Caco-2 (cell line): ENCODE results near the gene PPA2. TPM values are rescaled to one million over a fixed set of nuclear protein-coding genes. Genes with fewer than 3 reads are reported as not detected.

Experiments
- BruUV-seq: library from RNA; stranded (reverse); fragments of 400-500 nt; replicated peaks from 2 replicates; lab custom pipeline; 2021; lab: Mats Ljungman, UMichigan
- CTCF ChIA-PET: fragments of 300-600 bp; sonication (Branson Sonifier 250); formaldehyde crosslinking; loops from one replicate; lab custom pipeline; 2022; ENCODE audit warnings: antibody characterized with exemption; lab: Charles Lee
- POLR2A ChIA-PET: fragments of 300-600 bp; sonication (Branson Sonifier 250); formaldehyde crosslinking; loops from one replicate; lab custom pipeline; 2022; ENCODE audit warnings: antibody characterized with exemption; lab: Charles Lee
- DNase-seq, 2 experiments: peaks; one replicate each; pipeline versions ENCODE4 v3.0.0 to v3.0.0-alpha.2; 2020 to 2022
- H3K27me3 ChIP-seq: replicated peaks from 2 replicates; pipeline ENCODE4 v1.6.0; 2011; ENCODE audit warnings: low read length; ENCODE audit not compliant: control insufficient read depth, insufficient read depth
- H3K36me3 ChIP-seq: 2 replicates; pipeline ENCODE4 v1.5.1; 2011; ENCODE audit warnings: low read length; ENCODE audit not compliant: control insufficient read depth, insufficient read depth
- H3K4me1 ChIP-seq: fragments of 250-450 bp; sonication (Bioruptor Pico); 2 replicates; pipeline ENCODE4 v1.5.1; 2020; ENCODE audit warnings: mild to moderate bottlenecking
- H3K4me3 ChIP-seq: 2 replicates; pipeline ENCODE4 v1.5.1; 2011; ENCODE audit warnings: low read depth, mild to moderate bottlenecking, control low read depth, low read length
- H3K9me3 ChIP-seq: fragments of 250-450 bp; sonication (Bioruptor Pico); 2 replicates; pipeline ENCODE4 v1.5.1; 2020; ENCODE audit warnings: mild to moderate bottlenecking, moderate library complexity
- H3K27ac Mint-ChIP-seq: one replicate; pipeline ENCODE4 v1.8.0; 2022; ENCODE audit warnings: mixed read lengths; ENCODE audit not compliant: unreplicated experiment
- H3K27me3 Mint-ChIP-seq: one replicate; pipeline ENCODE4 v1.8.0; 2022; ENCODE audit warnings: mixed read lengths; ENCODE audit not compliant: insufficient read depth, unreplicated experiment
- H3K36me3 Mint-ChIP-seq: one replicate; pipeline ENCODE4 v1.8.0; 2022; ENCODE audit warnings: mild to moderate bottlenecking, mixed read lengths; ENCODE audit not compliant: insufficient read depth, unreplicated experiment
- H3K4me1 Mint-ChIP-seq: one replicate; pipeline ENCODE4 v1.8.0; 2022; ENCODE audit warnings: low read depth, mixed read lengths; ENCODE audit not compliant: unreplicated experiment
- H3K4me3 Mint-ChIP-seq: one replicate; pipeline ENCODE4 v1.8.0; 2022; ENCODE audit warnings: mild to moderate bottlenecking, moderate library complexity, mixed read lengths; ENCODE audit not compliant: unreplicated experiment
- H3K9me3 Mint-ChIP-seq: one replicate; pipeline ENCODE4 v1.8.0; 2022; ENCODE audit warnings: mixed read lengths; ENCODE audit not compliant: unreplicated experiment
- CTCF ChIP-seq, 2 experiments: fragments of 200-600 bp in 1 of 2; IDR thresholded peaks; 1 replicate in 1 of 2; 2 replicates in 1 of 2; pipeline versions ENCODE4 v1.5.1 to v1.8.0; 2011 to 2022; ENCODE audit warnings: antibody characterized with exemption in 1 of 2, control low read depth in 1 of 2, inconsistent platforms in 1 of 2, low read depth in 1 of 2, low read length in 1 of 2, mild to moderate bottlenecking in 1 of 2, moderate library complexity in 1 of 2; ENCODE audit not compliant: insufficient read depth in 1 of 2, severe bottlenecking in 1 of 2, unreplicated experiment in 1 of 2
- intact Hi-C: fragments of 100-400 bp; cut with micrococcal nuclease; formaldehyde crosslinking; loops from one replicate; pipeline ENCODE4 v1.10.0; 2022; ENCODE audit not compliant: unreplicated experiment
- total RNA-seq: library from RNA; stranded (reverse); gene quantifications from 2 replicates; pipeline ENCODE4 v1.2.3, GENCODE V29; 2022

Gene PPA2
- total RNA-seq, 1 experiment from 2014 or later, result 85.4 TPM

GRCh38 chr4:105346869-105347268 is 127.0 kb downstream of the PPA2 start:
- Mint-ChIP-seq H3K27me3 (no peaks in the 10 kb centered on the region), H3K27ac (no peak overlapping the region), H3K4me3 (no peak overlapping the region), H3K4me1 (no peaks in the 10 kb centered on the region), H3K36me3 (no peaks in the 10 kb centered on the region), H3K9me3 (no peaks in the 10 kb centered on the region)
- no TSS peak for BruUV-seq
- DNase-seq, result no peak
- intact Hi-C loops, result no loop called here
- CTCF ChIA-PET, result no interaction called here
- Histone ChIP-seq H3K9me3 (no peaks in the 10 kb centered on the region), H3K36me3 (no peaks in the 10 kb centered on the region), H3K4me1 (no peaks in the 10 kb centered on the region), H3K4me3 (no peak overlapping the region), H3K27me3 (no peaks in the 10 kb centered on the region)
- TF ChIP-seq CTCF (IDR thresholded peaks at IDR 0.05; ENCODE audit: insufficient read depth in 1 of 2, low read depth in 1 of 2, low read length in 1 of 2, severe bottlenecking in 1 of 2, unreplicated experiment in 1 of 2), result no peak
- POLR2A ChIA-PET, result no interaction called here

GRCh38 chr4:105345838-105346237 is 128.0 kb downstream of the PPA2 start:
- H3K4me3 Mint-ChIP-seq, result no peak overlapping the region
- no peaks in the 10 kb centered on the region for H3K27me3 Mint-ChIP-seq
- Histone ChIP-seq H3K4me1 (no peaks in the 10 kb centered on the region), H3K27me3 (no peaks in the 10 kb centered on the region), H3K9me3 (no peaks in the 10 kb centered on the region), H3K36me3 (no peaks in the 10 kb centered on the region), H3K4me3 (no peak overlapping the region)
- H3K4me1 Mint-ChIP-seq, result no peaks in the 10 kb centered on the region
- no peak overlapping the region for H3K27ac Mint-ChIP-seq
- no peak for TF ChIP-seq CTCF (IDR thresholded peaks at IDR 0.05; ENCODE audit: insufficient read depth in 1 of 2, low read depth in 1 of 2, low read length in 1 of 2, severe bottlenecking in 1 of 2, unreplicated experiment in 1 of 2)
- intact Hi-C loops, result no loop called here
- no peaks in the 10 kb centered on the region for H3K9me3 Mint-ChIP-seq
- no peak for DNase-seq
- ChIA-PET CTCF (no interaction called here), POLR2A (no interaction called here)
- BruUV-seq, result no TSS peak
- no peaks in the 10 kb centered on the region for H3K36me3 Mint-ChIP-seq

GRCh38 chr4:105345358-105345757 is 128.5 kb downstream of the PPA2 start:
- H3K27me3 Mint-ChIP-seq, result no peaks in the 10 kb centered on the region

More at GRCh38 chr4:105345358-105345757, 128.5 kb downstream of the PPA2 start:
- Histone ChIP-seq H3K27me3 (no peaks in the 10 kb centered on the region), H3K4me1 (no peaks in the 10 kb centered on the region), H3K9me3 (no peaks in the 10 kb centered on the region), H3K36me3 (no peaks in the 10 kb centered on the region), H3K4me3 (no peak overlapping the region)
- TF ChIP-seq CTCF (IDR thresholded peaks at IDR 0.05; ENCODE audit: insufficient read depth in 1 of 2, low read depth in 1 of 2, low read length in 1 of 2, severe bottlenecking in 1 of 2, unreplicated experiment in 1 of 2), result peak in 1 of 2 experiments; percentile 11
- no peak for DNase-seq
- Mint-ChIP-seq H3K36me3 (no peaks in the 10 kb centered on the region), H3K4me3 (no peak overlapping the region), H3K27ac (no peak overlapping the region), H3K9me3 (no peaks in the 10 kb centered on the region), H3K4me1 (no peaks in the 10 kb centered on the region)
- ChIA-PET POLR2A (no interaction called here), CTCF (no interaction called here)
- BruUV-seq, result no TSS peak
- intact Hi-C loops, result no loop called here
